K562 (cell line): ENCODE measurements around the gene STIM1. TPM values are rescaled to one million over a fixed set of nuclear protein-coding genes. Genes with fewer than 3 reads are reported as not detected.

Source experiments
- ATF2 ChIP-seq: sonication (generic); formaldehyde crosslinking; IDR thresholded peaks from 2 replicates; pipeline ENCODE4 v1.8.1; 2022; ENCODE audit warnings: missing genetic modification reagents
- DEAF1 ChIP-seq: fragments of 450-650 bp; formaldehyde crosslinking; IDR thresholded peaks from 2 replicates; pipeline ENCODE4 v1.4.0; 2020; ENCODE audit warnings: mild to moderate bottlenecking, moderate library complexity
- ETV1 ChIP-seq: fragments of 450-650 bp; conservative IDR thresholded peaks from 2 replicates; pipeline ENCODE4 v1.6.1; 2016; ENCODE audit warnings: missing genetic modification characterization, control low read depth, low read depth, missing compliant biosample characterization
- GTF2B ChIP-seq: IDR thresholded peaks from 2 replicates; pipeline ENCODE4 v1.6.1; 2011; ENCODE audit not compliant: insufficient read length; ENCODE audit errors: extremely low read depth
- HDAC8 ChIP-seq: fragments of 450-650 bp; IDR thresholded peaks from 2 replicates; pipeline ENCODE4 v1.6.1; 2016; ENCODE audit warnings: mild to moderate bottlenecking, missing genetic modification characterization, moderate library complexity, missing compliant biosample characterization
- HINFP ChIP-seq: fragments of 450-650 bp; conservative IDR thresholded peaks from 2 replicates; pipeline ENCODE4 v1.6.1; 2016; ENCODE audit warnings: missing genetic modification characterization, low read depth, mild to moderate bottlenecking, control low read depth, missing compliant biosample characterization
- ID3 ChIP-seq, 2 experiments: fragments of 250-450 bp in 1 of 2; fragments of 450-650 bp in 1 of 2; sonication (Bioruptor Pico) in 1 of 2; IDR thresholded peaks; 2 replicates each; pipeline versions ENCODE4 v1.6.1 to v1.8.0; 2016 to 2021; ENCODE audit warnings: mild to moderate bottlenecking in 2 of 2, moderate library complexity in 2 of 2, missing compliant biosample characterization in 1 of 2, missing genetic modification characterization in 1 of 2
- LCOR ChIP-seq: sonication (generic); formaldehyde crosslinking; IDR thresholded peaks from 2 replicates; pipeline ENCODE4 v1.8.0; 2022; ENCODE audit warnings: mild to moderate bottlenecking, missing genetic modification reagents
- LEF1 ChIP-seq: fragments of 450-650 bp; IDR thresholded peaks from 2 replicates; pipeline ENCODE4 v1.6.1; 2016; ENCODE audit warnings: mild to moderate bottlenecking
- POLR2G ChIP-seq: fragments of 200-400 bp; formaldehyde crosslinking; IDR thresholded peaks from 2 replicates; pipeline ENCODE4 v1.6.1; 2017; ENCODE audit warnings: low read depth, mild to moderate bottlenecking, antibody characterized with exemption, low read length, moderate library complexity
- SNAPC5 ChIP-seq: fragments of 250-450 bp; sonication (Bioruptor Pico); IDR thresholded peaks from 2 replicates; pipeline ENCODE4 v1.8.0; 2021; ENCODE audit warnings: moderate library complexity, mild to moderate bottlenecking, inconsistent platforms
- TARDBP ChIP-seq: fragments of 450-650 bp; IDR thresholded peaks from 2 replicates; pipeline ENCODE4 v1.6.1; 2016
- TCF7 ChIP-seq: sonication (generic); IDR thresholded peaks from 2 replicates; pipeline ENCODE4 v1.6.1; 2016; ENCODE audit warnings: antibody characterized with exemption, borderline replicate concordance
- YY1 ChIP-seq, 3 experiments: IDR thresholded peaks; 2 replicates each; pipeline ENCODE4 v1.6.1; 2011; ENCODE audit warnings: low read length in 2 of 3, mild to moderate bottlenecking in 2 of 3, moderate library complexity in 2 of 3, borderline replicate concordance in 1 of 3, control low read depth in 1 of 3, low read depth in 1 of 3; ENCODE audit not compliant: insufficient read depth in 3 of 3, insufficient replicate concordance in 2 of 3, control insufficient read depth in 1 of 3, insufficient read length in 1 of 3; ENCODE audit errors: extremely low read depth in 1 of 3
- ZNF583 ChIP-seq: fragments of 250-450 bp; sonication (Bioruptor Pico); IDR thresholded peaks from 2 replicates; pipeline ENCODE4 v1.4.0; 2020
- ZNF740 ChIP-seq, 3 experiments: fragments of 200-800 bp in 1 of 3; sonication (Bioruptor generic) in 1 of 3; sonication (generic) in 1 of 3; formaldehyde crosslinking in 1 of 3; IDR thresholded peaks; 2 replicates each; pipeline versions ENCODE4 v1.6.1 to v1.8.0; 2016 to 2022; ENCODE audit warnings: mild to moderate bottlenecking in 2 of 3, missing compliant biosample characterization in 2 of 3, missing genetic modification characterization in 2 of 3, missing genetic modification reagents in 1 of 3
- polyA plus RNA-seq, 8 experiments: library from polyadenylated mRNA; depleted of rRNA in 4 of 8; stranded (reverse) in 5 of 8; unstranded in 3 of 8; fragments of >200 nt; fragmentation: Nextera tagmentation in 2 of 8; fragmentation: Illumina TruSeq in 1 of 8; extraction: Ambion mirVana in 2 of 8; extraction: Trizol in 1 of 8; gene quantifications; 2 replicates each; pipeline versions ENCODE4 v1.2.1 to v1.2.3, GENCODE V29; 2011 to 2014; ENCODE audit warnings: inconsistent platforms in 1 of 8, missing spikeins in 1 of 8
- total RNA-seq, 7 experiments: library from RNA; depleted of rRNA in 6 of 7; stranded (reverse); fragments of >200 nt in 6 of 7; fragmentation: Illumina TruSeq in 2 of 7; extraction: Trizol in 2 of 7; gene quantifications; 2 replicates each; pipeline versions ENCODE4 v1.2.1 to v1.2.3, GENCODE V29; 2011 to 2021; ENCODE audit warnings: low replicate concordance in 1 of 7

Gene STIM1
- total and polyA plus RNA-seq, 9 of the 15 experiments (the other 6 are each of a cell fraction or from before 2014, with no cell fraction given): 7.7 to 50.5 (median 22.5) TPM

GRCh38 chr11:3807909-3808860 lies 47.3 kb upstream of the STIM1 start, which contains the start of gene PGAP2 (continued):
- TF ChIP-seq LCOR (peak; percentile 62; the same call in 1 of the 2 replicates), ETV1 (tag) (0 out of 2 replicates have a peak, but pooled peaks have one; percentile 27), HINFP (tag) (no peak), ZNF583 (CRISPR knock-in tag) (no peak), TARDBP (no peak), TCF7 (0 out of 2 replicates have a peak, but pooled peaks have one; percentile 33), YY1 (IDR thresholded peaks at IDR 0.05; ENCODE audit: borderline replicate concordance in 1 of 3, control insufficient read depth in 1 of 3, extremely low read depth in 1 of 3, insufficient read depth in 3 of 3, insufficient read length in 1 of 3, insufficient replicate concordance in 2 of 3, low read depth in 1 of 3, low read length in 2 of 3) (peak in 1 of 3 experiments; percentile 13), GTF2B (no peak), LEF1 (peak; percentile 47; the same call in 1 of the 2 replicates), ZNF740 (CRISPR knock-in tag; IDR thresholded peaks at IDR 0.05) (no peak), ZNF740 (tag; IDR thresholded peaks at IDR 0.05) (no peak), POLR2G (peak; percentile 69), ID3 (CRISPR knock-in tag; IDR thresholded peaks at IDR 0.05) (no peak), ID3 (tag; IDR thresholded peaks at IDR 0.05) (0 out of 2 replicates have a peak, but pooled peaks have one; percentile 21), ATF2 (CRISPR knock-in tag) (no peak), DEAF1 (CRISPR knock-in tag) (no peak), SNAPC5 (CRISPR knock-in tag) (no peak), HDAC8 (tag) (no peak)
